Measurements from ENCODE around the gene ICE1.

Gene ICE1

GRCh38 chr5:5380298-5380697, 42.2 kb upstream of the ICE1 start:
- POLR2A ChIA-PET = no interaction called here
- 98% methylated on average over 5 of the region's 6 CpGs for WGBS (ENCODE audit: insufficient coverage)
- CTCF ChIA-PET = no interaction called here

GRCh38 chr5:5381310-5381913, 41.1 kb upstream of the ICE1 start:
- CTCF ChIA-PET = no interaction called here
- H3K27me3 ChIP-seq (replicated peaks in 2 of 5; ENCODE audit: control insufficient read depth in 4 of 5, insufficient read depth in 5 of 5, low read length in 4 of 5) = peaks cover 0 to 3% (median 0%) of the 10 kb centered on the region in 5 experiments

More at GRCh38 chr5:5380298-5380697, 42.2 kb upstream of the ICE1 start:
- no peak for DNase-seq
- H3K27me3 ChIP-seq (replicated peaks in 2 of 5; ENCODE audit: control insufficient read depth in 4 of 5, insufficient read depth in 5 of 5, low read length in 4 of 5) = peaks cover 0 to under 1% (median 0%) of the 10 kb centered on the region in 5 experiments
- no peak overlapping the region for H3K4me3 ChIP-seq (ENCODE audit: control insufficient read depth in 1 of 7, extremely low read depth in 1 of 7, insufficient read depth in 4 of 7, low read depth in 2 of 7, low read length in 6 of 7)
- no peak overlapping the region for H3K27ac ChIP-seq (ENCODE audit: insufficient read depth in 1 of 2, low read depth in 1 of 2, low read length in 2 of 2, poor library complexity in 1 of 2, severe bottlenecking in 2 of 2)
- H3K9me3 ChIP-seq (ENCODE audit: control extremely low read depth in 1 of 5, control insufficient read depth in 4 of 5, insufficient read depth in 2 of 5, low read depth in 1 of 5, low read length in 4 of 5) = no peaks in the 10 kb centered on the region
- no peaks in the 10 kb centered on the region for H3K36me3 ChIP-seq (ENCODE audit: control insufficient read depth in 4 of 4, insufficient read depth in 4 of 4, low read length in 3 of 4)
- no peaks in the 10 kb centered on the region for H3K4me1 ChIP-seq (ENCODE audit: control extremely low read depth in 1 of 4, control insufficient read depth in 4 of 4, insufficient read depth in 4 of 4, low read length in 3 of 4)

GRCh38 chr5:5383461-5383860, 39.0 kb upstream of the ICE1 start:
- no peak for DNase-seq
- H3K9me3 ChIP-seq (ENCODE audit: control extremely low read depth in 1 of 5, control insufficient read depth in 4 of 5, insufficient read depth in 2 of 5, low read depth in 1 of 5, low read length in 4 of 5) = no peaks in the 10 kb centered on the region
- no peaks in the 10 kb centered on the region for H3K4me1 ChIP-seq (ENCODE audit: control extremely low read depth in 1 of 4, control insufficient read depth in 4 of 4, insufficient read depth in 4 of 4, low read length in 3 of 4)
- 86% methylated on average over 2 of the region's 5 CpGs for WGBS (ENCODE audit: insufficient coverage)
- no peaks in the 10 kb centered on the region for H3K36me3 ChIP-seq (ENCODE audit: control insufficient read depth in 4 of 4, insufficient read depth in 4 of 4, low read length in 3 of 4)
- no peak overlapping the region for H3K4me3 ChIP-seq (ENCODE audit: control insufficient read depth in 1 of 7, extremely low read depth in 1 of 7, insufficient read depth in 4 of 7, low read depth in 2 of 7, low read length in 6 of 7)
- no peak overlapping the region for H3K27ac ChIP-seq (ENCODE audit: insufficient read depth in 1 of 2, low read depth in 1 of 2, low read length in 2 of 2, poor library complexity in 1 of 2, severe bottlenecking in 2 of 2)
- peaks cover 0 to 3% (median 0%) of the 10 kb centered on the region in 5 experiments for H3K27me3 ChIP-seq (replicated peaks in 2 of 5; ENCODE audit: control insufficient read depth in 4 of 5, insufficient read depth in 5 of 5, low read length in 4 of 5)
- POLR2A ChIA-PET = no interaction called here
- CTCF ChIA-PET = no interaction called here

More at GRCh38 chr5:5381310-5381913, 41.1 kb upstream of the ICE1 start:
- no peak for DNase-seq
- POLR2A ChIA-PET = no interaction called here
- Histone ChIP-seq H3K4me1 (ENCODE audit: control extremely low read depth in 1 of 4, control insufficient read depth in 4 of 4, insufficient read depth in 4 of 4, low read length in 3 of 4) (no peaks in the 10 kb centered on the region), H3K27ac (ENCODE audit: insufficient read depth in 1 of 2, low read depth in 1 of 2, low read length in 2 of 2, poor library complexity in 1 of 2, severe bottlenecking in 2 of 2) (no peak overlapping the region), H3K4me3 (ENCODE audit: control insufficient read depth in 1 of 7, extremely low read depth in 1 of 7, insufficient read depth in 4 of 7, low read depth in 2 of 7, low read length in 6 of 7) (no peak overlapping the region), H3K36me3 (ENCODE audit: control insufficient read depth in 4 of 4, insufficient read depth in 4 of 4, low read length in 3 of 4) (no peaks in the 10 kb centered on the region), H3K9me3 (ENCODE audit: control extremely low read depth in 1 of 5, control insufficient read depth in 4 of 5, insufficient read depth in 2 of 5, low read depth in 1 of 5, low read length in 4 of 5) (no peaks in the 10 kb centered on the region)
- 100% methylated on average over 3 of the region's 9 CpGs for WGBS (ENCODE audit: insufficient coverage)

- ChIA-PET CTCF (no interaction called here), POLR2A (no interaction called here)
- no peak overlapping the region for H3K27ac ChIP-seq (ENCODE audit: insufficient read depth in 1 of 2, low read depth in 1 of 2, low read length in 2 of 2, poor library complexity in 1 of 2, severe bottlenecking in 2 of 2)
- DNase-seq = no peak
- H3K9me3 ChIP-seq (ENCODE audit: control extremely low read depth in 1 of 5, control insufficient read depth in 4 of 5, insufficient read depth in 2 of 5, low read depth in 1 of 5, low read length in 4 of 5) = no peaks in the 10 kb centered on the region
- peaks cover 0 to 3% (median 0%) of the 10 kb centered on the region in 5 experiments for H3K27me3 ChIP-seq (replicated peaks in 2 of 5; ENCODE audit: control insufficient read depth in 4 of 5, insufficient read depth in 5 of 5, low read length in 4 of 5)
- H3K36me3 ChIP-seq (ENCODE audit: control insufficient read depth in 4 of 4, insufficient read depth in 4 of 4, low read length in 3 of 4) = no peaks in the 10 kb centered on the region
- H3K4me1 ChIP-seq (ENCODE audit: control extremely low read depth in 1 of 4, control insufficient read depth in 4 of 4, insufficient read depth in 4 of 4, low read length in 3 of 4) = no peaks in the 10 kb centered on the region
- no peak overlapping the region for H3K4me3 ChIP-seq (ENCODE audit: control insufficient read depth in 1 of 7, extremely low read depth in 1 of 7, insufficient read depth in 4 of 7, low read depth in 2 of 7, low read length in 6 of 7)
- WGBS (ENCODE audit: insufficient coverage) = 100% methylated on average over 7 of the region's 11 CpGs
These were observed 37.7 kb upstream of the ICE1 start for GRCh38 chr5:5384660-5385330.

- no peaks in the 10 kb centered on the region for H3K36me3 ChIP-seq (ENCODE audit: control insufficient read depth in 4 of 4, insufficient read depth in 4 of 4, low read length in 3 of 4)
- ChIA-PET POLR2A (no interaction called here), CTCF (no interaction called here)
- DNase-seq = no peak
- no peaks in the 10 kb centered on the region for H3K4me1 ChIP-seq (ENCODE audit: control extremely low read depth in 1 of 4, control insufficient read depth in 4 of 4, insufficient read depth in 4 of 4, low read length in 3 of 4)
- no peak overlapping the region for H3K4me3 ChIP-seq (ENCODE audit: control insufficient read depth in 1 of 7, extremely low read depth in 1 of 7, insufficient read depth in 4 of 7, low read depth in 2 of 7, low read length in 6 of 7)
- peaks cover 0 to 3% (median 0%) of the 10 kb centered on the region in 5 experiments for H3K27me3 ChIP-seq (replicated peaks in 2 of 5; ENCODE audit: control insufficient read depth in 4 of 5, insufficient read depth in 5 of 5, low read length in 4 of 5)
- no peak overlapping the region for H3K27ac ChIP-seq (ENCODE audit: insufficient read depth in 1 of 2, low read depth in 1 of 2, low read length in 2 of 2, poor library complexity in 1 of 2, severe bottlenecking in 2 of 2)
- 69% methylated on average over 6 of the region's 8 CpGs for WGBS (ENCODE audit: insufficient coverage)
- H3K9me3 ChIP-seq (ENCODE audit: control extremely low read depth in 1 of 5, control insufficient read depth in 4 of 5, insufficient read depth in 2 of 5, low read depth in 1 of 5, low read length in 4 of 5) = no peaks in the 10 kb centered on the region
These were observed 37.2 kb upstream of the ICE1 start for GRCh38 chr5:5385331-5385662.

GRCh38 chr5:5386329-5386728, 36.1 kb upstream of the ICE1 start:
- H3K27me3 ChIP-seq (replicated peaks in 2 of 5; ENCODE audit: control insufficient read depth in 4 of 5, insufficient read depth in 5 of 5, low read length in 4 of 5) = peaks cover 0 to 3% (median 0%) of the 10 kb centered on the region in 5 experiments
- no peak overlapping the region for H3K27ac ChIP-seq (ENCODE audit: insufficient read depth in 1 of 2, low read depth in 1 of 2, low read length in 2 of 2, poor library complexity in 1 of 2, severe bottlenecking in 2 of 2)
- H3K36me3 ChIP-seq (ENCODE audit: control insufficient read depth in 4 of 4, insufficient read depth in 4 of 4, low read length in 3 of 4) = no peaks in the 10 kb centered on the region
- WGBS (ENCODE audit: insufficient coverage) = 100% methylated on average over 1 of the region's 2 CpGs
- no peak overlapping the region for H3K4me3 ChIP-seq (ENCODE audit: control insufficient read depth in 1 of 7, extremely low read depth in 1 of 7, insufficient read depth in 4 of 7, low read depth in 2 of 7, low read length in 6 of 7)
- no peaks in the 10 kb centered on the region for H3K9me3 ChIP-seq (ENCODE audit: control extremely low read depth in 1 of 5, control insufficient read depth in 4 of 5, insufficient read depth in 2 of 5, low read depth in 1 of 5, low read length in 4 of 5)
- no peak for DNase-seq
- ChIA-PET POLR2A (no interaction called here), CTCF (interaction anchor here (0.5 kb wide), 1 partner anchor 11 kb away, joined by 3 read pairs; no protein-coding TSS in a partner anchor)
- no peaks in the 10 kb centered on the region for H3K4me1 ChIP-seq (ENCODE audit: control extremely low read depth in 1 of 4, control insufficient read depth in 4 of 4, insufficient read depth in 4 of 4, low read length in 3 of 4)

GRCh38 chr5:5387192-5387591, 35.3 kb upstream of the ICE1 start:
- no peaks in the 10 kb centered on the region for H3K36me3 ChIP-seq (ENCODE audit: control insufficient read depth in 4 of 4, insufficient read depth in 4 of 4, low read length in 3 of 4)
- no peak overlapping the region for H3K4me3 ChIP-seq (ENCODE audit: control insufficient read depth in 1 of 7, extremely low read depth in 1 of 7, insufficient read depth in 4 of 7, low read depth in 2 of 7, low read length in 6 of 7)
- no peak overlapping the region for H3K27ac ChIP-seq (ENCODE audit: insufficient read depth in 1 of 2, low read depth in 1 of 2, low read length in 2 of 2, poor library complexity in 1 of 2, severe bottlenecking in 2 of 2)
- 94% methylated on average over 2 of the region's 2 CpGs for WGBS (ENCODE audit: insufficient coverage)
- H3K9me3 ChIP-seq (ENCODE audit: control extremely low read depth in 1 of 5, control insufficient read depth in 4 of 5, insufficient read depth in 2 of 5, low read depth in 1 of 5, low read length in 4 of 5) = no peaks in the 10 kb centered on the region
- DNase-seq = no peak
- ChIA-PET POLR2A (no interaction called here), CTCF (no interaction called here)
- H3K27me3 ChIP-seq (replicated peaks in 2 of 5; ENCODE audit: control insufficient read depth in 4 of 5, insufficient read depth in 5 of 5, low read length in 4 of 5) = peaks cover 0 to 3% (median 0%) of the 10 kb centered on the region in 5 experiments
- H3K4me1 ChIP-seq (ENCODE audit: control extremely low read depth in 1 of 4, control insufficient read depth in 4 of 4, insufficient read depth in 4 of 4, low read length in 3 of 4) = no peaks in the 10 kb centered on the region

Data from common myeloid progenitor, CD34-positive (primary cell).